Neural progenitor cell (in vitro differentiated cells): ENCODE measurements around the gene ADAMTS19.

Source experiments
- EZH2 ChIP-seq: fragments of 200-600 bp; sonication (generic); IDR thresholded peaks from 2 replicates; pipeline ENCODE4 v1.6.1; 2017; ENCODE audit warnings: antibody characterized with exemption, mild to moderate bottlenecking, moderate library complexity
- TF ChIP-seq, protein P1 (sequence below): fragments of 200-600 bp; sonication (generic); IDR thresholded peaks from 2 replicates; pipeline ENCODE4 v1.5.1; 2017; ENCODE audit warnings: antibody characterized with exemption, mild to moderate bottlenecking

DNA sequence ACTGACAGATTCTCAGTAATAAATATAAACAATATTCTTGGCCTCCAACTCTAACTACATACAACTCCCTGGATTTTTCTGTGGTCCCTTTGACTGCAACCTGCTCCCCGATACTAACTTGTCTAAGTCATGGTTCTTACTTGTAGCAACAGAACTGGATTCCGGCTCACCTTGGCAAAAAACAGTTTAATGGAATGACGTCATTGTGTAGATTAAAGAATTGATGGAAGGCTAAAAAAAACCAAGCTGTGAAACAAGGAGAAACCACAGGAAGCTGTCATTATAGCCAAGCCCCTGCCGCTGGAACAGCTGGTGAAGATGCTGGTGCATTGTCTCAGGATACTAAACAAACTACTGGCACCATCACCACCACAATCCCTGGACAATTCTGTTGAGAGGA is 11.4 kb upstream of the ADAMTS19 start:
- TF ChIP-seq, protein P1, sequence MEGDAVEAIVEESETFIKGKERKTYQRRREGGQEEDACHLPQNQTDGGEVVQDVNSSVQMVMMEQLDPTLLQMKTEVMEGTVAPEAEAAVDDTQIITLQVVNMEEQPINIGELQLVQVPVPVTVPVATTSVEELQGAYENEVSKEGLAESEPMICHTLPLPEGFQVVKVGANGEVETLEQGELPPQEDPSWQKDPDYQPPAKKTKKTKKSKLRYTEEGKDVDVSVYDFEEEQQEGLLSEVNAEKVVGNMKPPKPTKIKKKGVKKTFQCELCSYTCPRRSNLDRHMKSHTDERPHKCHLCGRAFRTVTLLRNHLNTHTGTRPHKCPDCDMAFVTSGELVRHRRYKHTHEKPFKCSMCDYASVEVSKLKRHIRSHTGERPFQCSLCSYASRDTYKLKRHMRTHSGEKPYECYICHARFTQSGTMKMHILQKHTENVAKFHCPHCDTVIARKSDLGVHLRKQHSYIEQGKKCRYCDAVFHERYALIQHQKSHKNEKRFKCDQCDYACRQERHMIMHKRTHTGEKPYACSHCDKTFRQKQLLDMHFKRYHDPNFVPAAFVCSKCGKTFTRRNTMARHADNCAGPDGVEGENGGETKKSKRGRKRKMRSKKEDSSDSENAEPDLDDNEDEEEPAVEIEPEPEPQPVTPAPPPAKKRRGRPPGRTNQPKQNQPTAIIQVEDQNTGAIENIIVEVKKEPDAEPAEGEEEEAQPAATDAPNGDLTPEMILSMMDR: no peak
- TF ChIP-seq EZH2: no peak
